NCI-H1105 treated with DMSO at 0.1 percent for 48 hours (cell line): ENCODE results near the gene SHROOM1.
A peak's percentile ranks its signal among the peaks of the same experiment; 100 is the strongest.

Experiments used
- DNase-seq: peaks from one replicate; lab custom pipeline; 2025; lab: John Stamatoyannopoulos, UW

SHROOM1 gene

DNA sequence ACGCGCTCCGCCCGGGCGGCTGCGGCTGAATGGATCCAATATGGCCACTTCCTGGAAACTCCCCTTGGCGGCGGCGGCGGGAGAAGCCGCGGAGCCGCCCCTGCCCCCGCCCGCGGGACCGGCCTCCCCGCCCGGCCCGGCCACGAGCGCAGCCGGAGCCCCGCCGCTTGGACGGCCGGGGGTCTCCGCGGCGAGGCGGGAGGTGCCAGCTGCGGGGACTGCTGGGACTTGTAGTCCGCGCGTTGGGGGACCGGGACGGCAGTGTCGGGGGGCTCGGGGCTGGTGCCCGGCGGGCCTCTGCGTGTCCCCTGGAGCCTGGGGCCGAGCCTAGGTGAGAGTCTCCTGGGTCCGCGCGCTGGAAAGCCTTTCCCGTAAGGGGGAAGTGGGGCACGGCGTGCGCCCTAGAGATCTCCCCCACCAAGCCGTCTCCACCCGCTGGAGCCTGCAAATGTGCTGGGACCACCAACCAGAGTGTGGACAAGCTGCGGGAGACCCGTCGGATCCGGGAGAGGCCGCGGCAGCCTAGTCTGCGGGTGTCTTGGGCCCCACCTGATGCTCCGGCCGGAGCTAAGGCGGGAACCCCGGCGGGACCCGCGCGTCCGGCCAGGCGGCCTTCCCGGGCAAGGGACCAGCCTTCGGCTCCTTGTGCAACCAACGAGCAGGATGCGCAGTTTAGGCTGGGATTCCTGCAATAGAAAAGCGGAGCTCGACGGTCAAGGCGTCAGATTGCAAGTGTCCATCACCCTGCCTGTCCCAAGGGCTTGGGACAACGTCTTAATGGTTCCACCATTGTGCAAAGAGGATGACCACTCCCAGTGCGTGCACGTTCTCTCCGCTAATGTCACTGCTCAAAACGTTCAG lies 53.0 kb downstream of the SHROOM1 start, which contains the start of gene SEPTIN8:
TSS of gene SEPTIN8 (minus strand) at position 31 of the 861 bp plus-strand sequence. CDS start 102 bp downstream, outside the sequence.
- no peak for DNase-seq

DNA sequence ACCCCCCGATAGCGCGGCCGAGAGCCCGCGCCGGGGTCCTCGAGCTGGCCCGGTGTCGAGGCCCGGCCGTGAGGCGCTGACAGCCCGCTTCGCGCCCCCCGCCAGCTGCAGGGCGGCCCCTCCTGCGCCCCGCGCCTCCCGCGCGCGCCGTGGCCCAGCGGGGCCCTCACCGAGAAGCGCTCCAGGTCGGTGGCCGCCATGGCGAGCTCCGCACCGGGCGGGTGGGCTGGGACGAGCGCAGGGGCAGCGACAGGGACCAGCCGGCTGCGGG lies 53.6 kb downstream of the SHROOM1 start:
- DNase-seq = no peak

DNA sequence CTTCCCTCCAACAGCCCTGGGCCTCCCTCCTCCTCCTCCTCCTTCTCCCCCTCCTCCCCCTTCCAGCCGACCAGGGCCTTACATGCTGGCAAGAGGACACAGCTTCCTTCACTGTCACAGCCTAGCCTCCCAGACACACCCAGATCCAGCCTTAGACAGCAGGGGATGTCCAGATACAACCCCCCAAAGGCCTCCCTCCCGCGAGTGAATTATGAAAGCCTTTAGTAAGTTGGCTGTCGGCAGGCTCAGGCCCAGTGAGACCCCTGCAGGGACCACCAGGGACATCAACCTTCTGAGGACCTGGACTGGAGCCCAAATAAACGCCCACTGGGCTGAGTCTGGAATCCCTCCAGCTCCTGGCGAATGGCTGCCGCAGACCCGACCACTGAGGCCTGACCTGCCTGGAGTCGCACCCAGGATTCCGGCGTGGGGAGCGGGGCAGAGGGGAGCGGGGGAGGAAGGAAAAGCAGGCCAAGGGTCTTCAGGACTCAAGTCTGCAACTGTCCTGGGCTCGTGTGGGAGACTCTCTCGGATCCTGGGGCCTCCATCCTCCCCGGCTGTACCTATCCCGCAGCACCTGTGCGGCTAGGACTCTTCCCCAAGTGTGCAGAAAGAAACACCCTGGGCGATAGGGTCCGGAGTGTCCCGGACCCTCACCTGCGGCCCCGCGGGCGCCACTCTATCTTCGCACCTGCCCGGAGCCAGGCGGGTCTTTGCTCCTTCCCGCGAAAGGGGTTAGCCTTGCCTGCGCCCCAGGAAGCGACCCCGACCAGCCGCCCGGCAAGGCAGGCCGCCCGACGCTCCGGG lies 54.1 kb downstream of the SHROOM1 start:
- DNase-seq = peak; percentile 24

DNA sequence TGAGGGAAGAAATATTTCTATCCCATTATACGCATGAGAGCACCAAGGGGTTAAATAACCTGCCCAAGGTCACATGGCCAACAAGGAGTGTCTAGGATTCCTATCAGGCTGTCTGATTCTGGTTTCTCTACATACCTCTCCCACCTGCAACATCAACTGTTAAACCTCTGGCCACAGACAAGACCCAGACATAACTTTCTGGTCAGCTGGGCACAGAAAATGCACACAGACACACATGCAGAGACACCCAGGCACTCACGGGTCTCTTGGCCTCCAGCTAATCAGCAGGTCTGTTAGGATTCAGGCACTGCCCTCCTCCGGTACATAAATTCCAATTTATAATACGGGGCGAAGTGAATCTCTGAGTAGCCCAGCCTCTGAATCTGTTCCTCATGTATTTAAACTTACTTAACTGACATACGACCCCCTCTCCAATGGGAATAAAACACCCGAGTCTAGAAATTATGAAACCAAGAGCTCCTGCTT lies 54.9 kb downstream of the SHROOM1 start:
- no peak for DNase-seq

DNA sequence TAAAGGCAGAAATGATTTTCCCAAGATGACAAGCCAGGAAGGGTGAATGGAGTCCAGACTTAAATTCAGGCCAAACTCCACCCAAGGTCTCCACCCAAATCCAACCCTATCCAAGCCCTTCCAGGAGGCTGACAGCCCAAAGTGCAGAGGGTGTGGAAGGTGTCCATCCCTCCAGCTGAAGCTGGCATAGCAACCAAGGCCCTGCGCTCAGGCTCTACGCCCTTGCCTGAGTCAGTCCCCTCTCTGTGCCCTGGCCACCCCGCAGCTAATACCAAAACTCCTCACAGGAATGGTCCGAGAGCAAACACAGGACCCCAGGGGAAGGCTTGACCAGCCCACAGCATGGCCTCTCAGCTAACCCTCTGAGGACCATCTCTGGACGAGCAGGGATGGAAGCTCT lies 55.6 kb downstream of the SHROOM1 start:
- DNase-seq = no peak

DNA sequence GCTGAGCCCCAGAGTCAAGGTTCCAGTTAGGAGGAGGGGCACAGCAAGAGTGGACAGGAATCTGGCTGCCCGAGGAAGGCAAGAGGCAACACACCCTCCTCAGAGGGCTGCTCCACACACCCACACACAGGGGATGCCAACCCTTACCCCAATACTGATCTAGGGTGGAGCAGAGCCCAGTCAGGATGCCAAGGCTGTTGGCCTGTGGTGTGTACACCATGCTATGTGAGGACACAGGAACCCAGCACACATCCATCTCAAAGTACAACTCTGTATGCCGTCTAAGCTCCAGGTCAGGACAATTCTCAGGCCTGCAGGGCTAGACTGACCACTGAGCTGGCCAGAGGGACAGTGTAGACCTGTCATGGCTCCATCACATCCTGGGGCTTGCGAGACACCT lies 56.0 kb downstream of the SHROOM1 start:
- no peak for DNase-seq

DNA sequence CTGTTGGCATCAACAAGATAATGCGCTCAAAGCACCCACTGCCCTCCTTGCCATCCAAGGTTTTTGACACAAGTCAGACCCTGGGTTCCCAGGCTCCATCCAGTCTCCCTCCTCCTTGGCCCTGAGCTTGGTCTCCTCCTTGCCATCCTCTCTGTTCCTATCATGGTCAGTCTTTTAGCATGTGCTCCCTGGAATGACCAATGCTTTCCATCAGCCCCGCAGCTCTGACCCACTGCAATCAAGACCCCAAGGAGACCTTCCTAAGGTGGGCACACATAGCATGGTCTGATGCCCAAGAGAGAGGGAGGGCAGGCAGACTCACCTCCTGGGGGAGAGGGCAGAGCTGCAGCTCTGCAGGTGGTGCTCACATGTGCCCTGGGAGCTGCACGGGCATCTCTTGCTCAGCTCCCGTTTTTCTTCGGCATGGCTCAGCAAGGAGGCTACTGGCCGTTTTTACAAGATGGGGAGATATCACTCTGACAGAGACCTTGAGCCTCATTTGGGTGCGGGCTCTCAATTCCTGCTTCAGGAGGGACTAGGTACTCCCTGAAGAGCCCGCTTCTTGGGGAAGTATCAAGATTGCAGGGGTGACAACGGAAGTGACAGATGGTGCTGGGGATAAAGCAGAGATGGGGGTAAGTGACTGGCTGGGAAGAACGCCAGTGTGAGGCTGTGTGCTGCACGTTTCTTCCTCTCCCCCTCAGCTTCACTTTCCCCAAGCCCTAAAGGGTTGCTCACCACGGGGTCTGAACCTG lies 56.7 kb downstream of the SHROOM1 start:
- no peak for DNase-seq

DNA sequence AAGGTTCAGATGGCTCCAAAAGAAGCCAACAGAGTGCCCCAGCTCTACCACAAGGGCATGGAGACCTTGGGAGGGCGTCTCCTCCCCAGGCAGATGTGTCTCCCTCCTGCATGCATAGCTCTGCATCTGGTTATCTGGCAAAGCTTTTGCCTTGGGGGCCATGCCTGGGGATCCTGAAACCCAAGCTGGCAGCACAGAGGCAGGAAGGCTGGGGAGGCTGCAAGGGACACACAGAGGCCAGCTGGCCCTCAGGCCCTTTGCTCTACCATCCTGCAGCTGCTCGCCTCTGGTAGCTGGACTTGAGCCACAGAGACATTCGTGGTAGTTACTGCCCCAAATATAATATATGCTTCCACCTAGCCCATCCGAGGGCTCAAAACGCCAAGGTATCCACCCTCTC lies 57.3 kb downstream of the SHROOM1 start:
- DNase-seq = no peak

DNA sequence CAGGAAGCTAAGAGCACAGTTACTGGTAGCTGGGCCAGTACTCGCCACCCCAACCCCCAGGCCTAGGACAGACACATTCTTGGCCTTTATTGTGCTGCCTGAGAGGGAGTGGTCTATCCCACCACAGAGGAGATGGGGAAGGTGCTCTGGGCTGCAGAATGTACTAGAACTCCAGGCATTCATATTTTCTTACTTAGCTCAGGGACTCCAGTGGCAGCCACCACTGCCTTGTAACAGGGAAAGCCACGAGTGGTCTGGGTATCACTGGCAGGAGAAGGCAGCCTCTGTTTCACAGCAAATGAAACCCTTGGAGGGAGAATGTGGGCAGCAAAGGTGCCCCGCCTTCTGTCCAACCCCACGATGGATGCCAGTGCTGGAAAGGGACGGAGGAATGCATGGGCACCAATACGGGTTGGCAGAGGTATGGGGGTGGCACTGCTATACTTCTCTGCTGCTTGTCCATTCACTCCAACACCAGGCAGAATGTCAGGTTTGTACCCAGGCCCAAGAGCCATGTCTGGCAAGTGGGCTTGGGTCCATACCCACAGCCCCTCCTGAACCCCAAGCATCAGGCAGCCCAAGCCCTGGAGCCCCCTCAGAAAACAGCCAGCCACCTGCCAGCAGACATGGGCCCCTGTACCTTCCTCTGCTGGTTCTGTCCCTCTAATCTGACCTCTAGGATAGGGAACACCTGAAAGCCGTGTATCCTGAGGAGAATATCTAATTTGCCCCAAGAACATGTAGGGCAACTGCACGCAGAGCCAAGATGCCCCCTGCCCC lies 58.0 kb downstream of the SHROOM1 start:
- no peak for DNase-seq
